Osteoblast (primary cell): Measurements from ENCODE around the gene RASSF4. TPM values are rescaled to one million over a fixed set of nuclear protein-coding genes. Genes with fewer than 3 reads are reported as not detected.

Experiments
- DNase-seq: peaks from one replicate; pipeline ENCODE4 v3.0.0; 2011; ENCODE audit warnings: low spot score, mixed read lengths; ENCODE audit not compliant: insufficient read length; ENCODE audit errors: missing footprints
- H2AFZ ChIP-seq: 2 replicates; pipeline ENCODE4 v1.6.0; 2011; ENCODE audit warnings: mild to moderate bottlenecking, low read length
- H3K27ac ChIP-seq: 2 replicates; pipeline ENCODE4 v1.5.1; 2011; ENCODE audit warnings: mild to moderate bottlenecking, low read depth, low read length, moderate library complexity
- H3K27me3 ChIP-seq: 2 replicates; pipeline ENCODE4 v1.6.0; 2012; ENCODE audit warnings: mild to moderate bottlenecking, control low read depth, inconsistent platforms, low read length, moderate library complexity; ENCODE audit not compliant: insufficient read depth
- H3K36me3 ChIP-seq: 2 replicates; pipeline ENCODE4 v1.5.1; 2011; ENCODE audit warnings: mild to moderate bottlenecking, low read length, control low read depth, moderate library complexity; ENCODE audit not compliant: insufficient read depth
- H3K4me1 ChIP-seq: 2 replicates; pipeline ENCODE4 v1.5.1; 2011; ENCODE audit warnings: mild to moderate bottlenecking, low read length, control low read depth, moderate library complexity; ENCODE audit not compliant: insufficient read depth
- H3K4me2 ChIP-seq: 2 replicates; pipeline ENCODE4 v1.6.0; 2011; ENCODE audit warnings: mild to moderate bottlenecking, low read length; ENCODE audit not compliant: insufficient read depth
- H3K4me3 ChIP-seq: fragments of 200-600 bp; sonication (generic); 3 replicates; pipeline ENCODE4 v1.5.1; 2012; ENCODE audit warnings: mild to moderate bottlenecking, low read length, inconsistent platforms; ENCODE audit not compliant: insufficient read depth
- H3K79me2 ChIP-seq: 2 replicates; pipeline ENCODE4 v1.6.0; 2012; ENCODE audit warnings: mild to moderate bottlenecking, low read length, control low read depth, inconsistent platforms; ENCODE audit not compliant: insufficient read depth
- H3K9me3 ChIP-seq: 2 replicates; pipeline ENCODE4 v1.5.1; 2011; ENCODE audit warnings: low read depth, low read length, control low read depth
- H4K20me1 ChIP-seq: 2 replicates; pipeline ENCODE4 v1.6.0; 2012; ENCODE audit warnings: mild to moderate bottlenecking, low read length, control low read depth; ENCODE audit not compliant: insufficient read depth
- total RNA-seq: library from RNA; depleted of rRNA; stranded (reverse); fragments of >200 nt; gene quantifications from 2 replicates; pipeline ENCODE4 v1.2.3, GENCODE V29; 2012
- TF ChIP-seq, protein P1 (sequence below): IDR thresholded peaks from 2 replicates; pipeline ENCODE4 v1.5.1; 2011; ENCODE audit warnings: mild to moderate bottlenecking, low read depth, low read length, moderate library complexity; ENCODE audit errors: extremely low read depth

The RASSF4 gene
- total RNA-seq, 1 donor: 4.0 TPM

DNA sequence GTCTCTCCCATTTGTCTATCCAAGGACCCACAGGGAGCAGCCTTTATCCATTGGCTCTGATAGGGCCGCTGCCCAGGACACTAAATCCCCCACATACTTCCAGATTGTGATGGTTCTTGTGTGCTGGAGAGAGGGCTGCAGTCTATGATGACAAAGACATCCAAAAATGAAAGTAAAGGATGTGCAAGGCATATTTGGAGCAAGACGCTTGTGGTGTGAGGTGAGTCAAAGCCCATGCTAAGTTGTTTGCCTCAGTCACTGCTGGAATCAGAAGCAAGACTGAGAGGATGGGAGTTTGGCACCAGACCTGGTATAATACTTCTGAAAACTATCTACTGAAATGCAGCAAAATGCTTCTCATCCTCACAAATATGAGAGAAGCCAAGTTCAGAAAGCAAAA lies 63.8 kb downstream of the RASSF4 start:
- Histone ChIP-seq H3K79me2 (no peaks in the 10 kb centered on the region), H3K36me3 (no peaks in the 10 kb centered on the region), H4K20me1 (no peaks in the 10 kb centered on the region), H3K4me3 (no peak overlapping the region), H3K4me2 (peak overlapping the region; percentile 5), H3K4me1 (no peaks in the 10 kb centered on the region), H3K27me3 (no peaks in the 10 kb centered on the region), H2AFZ (no peak overlapping the region), H3K27ac (no peak overlapping the region), H3K9me3 (no peaks in the 10 kb centered on the region)
- TF ChIP-seq, protein P1, sequence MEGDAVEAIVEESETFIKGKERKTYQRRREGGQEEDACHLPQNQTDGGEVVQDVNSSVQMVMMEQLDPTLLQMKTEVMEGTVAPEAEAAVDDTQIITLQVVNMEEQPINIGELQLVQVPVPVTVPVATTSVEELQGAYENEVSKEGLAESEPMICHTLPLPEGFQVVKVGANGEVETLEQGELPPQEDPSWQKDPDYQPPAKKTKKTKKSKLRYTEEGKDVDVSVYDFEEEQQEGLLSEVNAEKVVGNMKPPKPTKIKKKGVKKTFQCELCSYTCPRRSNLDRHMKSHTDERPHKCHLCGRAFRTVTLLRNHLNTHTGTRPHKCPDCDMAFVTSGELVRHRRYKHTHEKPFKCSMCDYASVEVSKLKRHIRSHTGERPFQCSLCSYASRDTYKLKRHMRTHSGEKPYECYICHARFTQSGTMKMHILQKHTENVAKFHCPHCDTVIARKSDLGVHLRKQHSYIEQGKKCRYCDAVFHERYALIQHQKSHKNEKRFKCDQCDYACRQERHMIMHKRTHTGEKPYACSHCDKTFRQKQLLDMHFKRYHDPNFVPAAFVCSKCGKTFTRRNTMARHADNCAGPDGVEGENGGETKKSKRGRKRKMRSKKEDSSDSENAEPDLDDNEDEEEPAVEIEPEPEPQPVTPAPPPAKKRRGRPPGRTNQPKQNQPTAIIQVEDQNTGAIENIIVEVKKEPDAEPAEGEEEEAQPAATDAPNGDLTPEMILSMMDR: no peak
- DNase-seq: no peak

DNA sequence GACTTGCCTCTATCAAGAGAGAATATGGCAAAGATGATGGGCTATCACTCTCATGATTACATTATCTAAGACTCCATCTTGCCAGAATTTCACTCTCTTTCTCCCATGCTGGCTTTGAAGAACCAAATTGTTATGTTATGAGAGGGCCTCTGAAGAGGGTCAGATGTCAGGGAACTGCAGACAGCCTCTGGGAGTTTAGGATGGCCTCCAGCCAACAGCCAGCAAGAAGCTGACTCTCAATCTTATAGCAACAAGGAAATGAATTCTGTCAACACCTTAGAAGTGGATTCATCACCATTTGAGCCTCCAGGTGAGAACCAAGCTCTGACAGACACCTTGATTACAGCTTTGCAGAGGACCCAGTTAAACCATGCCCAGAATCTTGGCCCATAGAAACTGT lies 74.7 kb downstream of the RASSF4 start:
- no peaks in the 10 kb centered on the region for H4K20me1 ChIP-seq
- TF ChIP-seq, protein P1: no peak
- H3K4me3 ChIP-seq: no peak overlapping the region
- no peak overlapping the region for H3K4me2 ChIP-seq
- H3K27ac ChIP-seq: no peak overlapping the region
- no peaks in the 10 kb centered on the region for H3K79me2 ChIP-seq
- no peaks in the 10 kb centered on the region for H3K36me3 ChIP-seq
- H3K27me3 ChIP-seq: no peaks in the 10 kb centered on the region
- no peaks in the 10 kb centered on the region for H3K9me3 ChIP-seq
- no peaks in the 10 kb centered on the region for H3K4me1 ChIP-seq
- no peak overlapping the region for H2AFZ ChIP-seq
- no peak for DNase-seq

DNA sequence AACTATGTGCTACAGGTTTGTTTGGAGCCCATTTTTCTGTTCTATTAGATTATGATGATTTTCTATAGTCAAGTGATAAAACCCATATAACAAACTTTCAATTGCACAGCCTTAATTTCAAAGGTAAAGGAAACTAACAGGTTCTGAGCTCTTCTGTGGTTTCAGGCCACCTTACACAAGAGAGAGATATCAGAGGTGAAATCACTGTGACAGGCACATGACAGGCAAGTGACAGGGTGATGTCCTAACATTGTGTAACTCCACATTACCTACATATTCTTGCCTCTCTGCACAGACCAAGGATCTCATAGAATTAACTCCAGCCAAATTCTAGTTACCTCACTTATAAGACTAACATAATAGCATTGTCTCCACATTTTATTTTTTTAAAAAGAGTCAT lies 76.1 kb downstream of the RASSF4 start:
- TF ChIP-seq, protein P1: no peak

DNA sequence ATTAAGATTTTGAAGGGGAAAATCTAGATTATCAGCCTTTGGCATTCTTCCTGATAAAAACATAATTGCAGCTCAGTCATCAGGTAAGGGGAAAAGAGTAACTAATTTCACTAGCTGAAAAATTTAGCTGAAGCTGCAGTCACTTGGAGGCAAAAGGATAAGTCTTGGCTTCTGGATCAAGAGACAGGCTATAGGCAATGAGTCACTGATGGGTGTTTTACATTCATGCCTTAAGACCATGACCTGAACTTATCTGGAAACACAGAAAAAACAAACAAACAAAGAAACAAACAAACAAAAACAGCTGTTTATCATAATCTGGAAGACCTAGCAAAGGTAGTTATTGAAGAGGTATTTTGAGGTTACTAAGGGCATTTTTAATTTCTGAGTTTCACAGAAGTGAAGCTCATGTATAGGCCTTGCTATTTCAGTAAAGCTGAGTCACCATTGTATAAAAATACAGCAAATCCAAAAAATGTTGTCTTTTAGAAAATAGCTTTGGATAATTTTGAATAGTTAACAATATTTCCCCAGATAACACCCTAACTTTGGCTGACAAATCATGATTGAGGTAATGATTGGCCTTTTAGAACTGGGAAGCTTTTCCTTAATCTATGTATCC lies 81.4 kb downstream of the RASSF4 start:
- H3K27ac ChIP-seq: no peak overlapping the region
- no peak overlapping the region for H2AFZ ChIP-seq
- H3K36me3 ChIP-seq: no peaks in the 10 kb centered on the region
- H3K9me3 ChIP-seq: no peaks in the 10 kb centered on the region
- H3K79me2 ChIP-seq: no peaks in the 10 kb centered on the region
- no peaks in the 10 kb centered on the region for H3K4me1 ChIP-seq
- no peak for DNase-seq
- H3K4me2 ChIP-seq: no peak overlapping the region
- no peaks in the 10 kb centered on the region for H3K27me3 ChIP-seq
- TF ChIP-seq, protein P1: no peak
- H4K20me1 ChIP-seq: no peaks in the 10 kb centered on the region
- H3K4me3 ChIP-seq: no peak overlapping the region

More for the DNA sequence above, 76.1 kb downstream of the RASSF4 start:
- H4K20me1 ChIP-seq: no peaks in the 10 kb centered on the region
- no peak for DNase-seq
- no peak overlapping the region for H3K4me3 ChIP-seq
- H3K27ac ChIP-seq: no peak overlapping the region
- no peaks in the 10 kb centered on the region for H3K9me3 ChIP-seq
- H3K4me2 ChIP-seq: no peak overlapping the region
- no peaks in the 10 kb centered on the region for H3K27me3 ChIP-seq
- H2AFZ ChIP-seq: no peak overlapping the region
- no peaks in the 10 kb centered on the region for H3K79me2 ChIP-seq
- H3K36me3 ChIP-seq: no peaks in the 10 kb centered on the region
- H3K4me1 ChIP-seq: no peaks in the 10 kb centered on the region
